ENCODE results near the gene NAT16. TPM values are rescaled to one million over a fixed set of nuclear protein-coding genes. Genes with fewer than 3 reads are reported as not detected.

NAT16 gene
- total and polyA plus RNA-seq, 9 of the 15 experiments (the other 6 are each of a cell fraction or from before 2014, with no cell fraction given), result 0.04 TPM; not detected in 8

DNA sequence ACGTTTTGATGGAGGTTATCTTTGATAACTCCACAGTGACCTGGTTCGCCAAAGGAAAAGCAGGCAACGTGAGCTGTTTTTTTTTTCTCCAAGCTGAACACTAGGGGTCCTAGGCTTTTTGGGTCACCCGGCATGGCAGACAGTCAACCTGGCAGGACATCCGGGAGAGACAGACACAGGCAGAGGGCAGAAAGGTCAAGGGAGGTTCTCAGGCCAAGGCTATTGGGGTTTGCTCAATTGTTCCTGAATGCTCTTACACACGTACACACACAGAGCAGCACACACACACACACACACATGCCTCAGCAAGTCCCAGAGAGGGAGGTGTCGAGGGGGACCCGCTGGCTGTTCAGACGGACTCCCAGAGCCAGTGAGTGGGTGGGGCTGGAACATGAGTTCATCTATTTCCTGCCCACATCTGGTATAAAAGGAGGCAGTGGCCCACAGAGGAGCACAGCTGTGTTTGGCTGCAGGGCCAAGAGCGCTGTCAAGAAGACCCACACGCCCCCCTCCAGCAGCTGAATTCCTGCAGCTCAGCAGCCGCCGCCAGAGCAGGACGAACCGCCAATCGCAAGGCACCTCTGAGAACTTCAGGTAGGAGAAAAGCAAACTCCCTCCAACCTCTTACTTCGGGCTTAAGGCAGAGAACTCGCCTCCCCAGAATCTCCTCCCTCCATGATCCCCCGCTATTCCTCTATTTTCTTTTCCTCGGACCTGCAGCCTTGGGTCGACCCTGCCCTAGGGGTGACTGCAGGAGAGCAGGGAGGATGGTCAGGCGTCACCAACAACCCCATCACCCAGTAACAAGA, 53.2 kb downstream of the NAT16 start, which contains the start of gene SERPINE1 (continued):
- TF ChIP-seq RERE (CRISPR knock-in tag; IDR thresholded peaks at IDR 0.05; ENCODE audit: borderline replicate concordance) (no peak), PML (IDR thresholded peaks at IDR 0.05; ENCODE audit: low read length) (no peak), SUPT5H (IDR thresholded peaks at IDR 0.05) (no peak; the same call in 1 of the 2 replicates), ZNF644 (tag; IDR thresholded peaks at IDR 0.05; ENCODE audit: low read depth) (no peak), HMG20B (CRISPR knock-in tag; IDR thresholded peaks at IDR 0.05) (no peak), ZNF24 (IDR thresholded peaks at IDR 0.05) (no peak; the same call in 1 of the 2 replicates), ZFPM2 (CRISPR knock-in tag; IDR thresholded peaks at IDR 0.05) (no peak), ZFP1 (CRISPR knock-in tag; IDR thresholded peaks at IDR 0.05) (no peak), SRF (CRISPR knock-in tag; IDR thresholded peaks at IDR 0.05) (no peak), CREBBP (IDR thresholded peaks at IDR 0.05; ENCODE audit: low read depth, low read length) (no peak)
- TF ChIP-seq, protein P1, sequence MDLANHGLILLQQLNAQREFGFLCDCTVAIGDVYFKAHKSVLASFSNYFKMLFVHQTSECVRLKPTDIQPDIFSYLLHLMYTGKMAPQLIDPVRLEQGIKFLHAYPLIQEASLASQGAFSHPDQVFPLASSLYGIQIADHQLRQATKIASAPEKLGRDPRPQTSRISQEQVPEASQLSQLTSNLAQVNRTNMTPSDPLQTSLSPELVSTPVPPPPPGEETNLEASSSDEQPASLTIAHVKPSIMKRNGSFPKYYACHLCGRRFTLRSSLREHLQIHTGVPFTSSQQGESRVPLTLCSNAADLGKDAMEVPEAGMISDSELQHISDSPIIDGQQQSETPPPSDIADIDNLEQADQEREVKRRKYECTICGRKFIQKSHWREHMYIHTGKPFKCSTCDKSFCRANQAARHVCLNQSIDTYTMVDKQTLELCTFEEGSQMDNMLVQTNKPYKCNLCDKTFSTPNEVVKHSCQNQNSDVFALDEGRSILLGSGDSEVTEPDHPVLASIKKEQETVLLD (IDR thresholded peaks at IDR 0.05), result peak; percentile 55; the same call in 1 of the 2 replicates
